GM12875 (cell line): ENCODE results near the gene MMRN2.
"Not testable (repeated sequence)": the region's sequence is repeated elsewhere in the genome, so short reads cannot be mapped to it uniquely, and the experiment has no call there.

ENCODE experiments used
- H3K4me3 ChIP-seq: one replicate; pipeline ENCODE4 v1.5.1; 2011; ENCODE audit warnings: low read depth, low read length, control low read depth
- CTCF ChIP-seq: IDR thresholded peaks from 2 replicates; pipeline ENCODE4 v1.5.1; 2011; ENCODE audit warnings: low read depth, mild to moderate bottlenecking, control low read depth, inconsistent platforms, low read length, moderate library complexity, borderline replicate concordance; ENCODE audit not compliant: insufficient read depth

MMRN2 gene

GRCh38 chr10:86952106-86952505 is 5.3 kb downstream of the MMRN2 start:
- H3K4me3 ChIP-seq = no peak overlapping the region
- TF ChIP-seq CTCF = no peak

- H3K4me3 ChIP-seq = no peak overlapping the region
- no peak for TF ChIP-seq CTCF
These were observed 6.1 kb downstream of the MMRN2 start for GRCh38 chr10:86951184-86951761.

- no peak for TF ChIP-seq CTCF
- H3K4me3 ChIP-seq = no peak overlapping the region
These were observed 7.1 kb downstream of the MMRN2 start for GRCh38 chr10:86950349-86950748.

- H3K4me3 ChIP-seq = not testable (repeated sequence)
These were observed 9.6 kb downstream of the MMRN2 start for GRCh38 chr10:86947806-86948205.

- no peak overlapping the region for H3K4me3 ChIP-seq
- TF ChIP-seq CTCF = no peak
These were observed 10.9 kb downstream of the MMRN2 start for GRCh38 chr10:86946213-86947155.

GRCh38 chr10:86945361-86946212 is 11.8 kb downstream of the MMRN2 start:
- H3K4me3 ChIP-seq = no peak overlapping the region
- no peak for TF ChIP-seq CTCF

GRCh38 chr10:86944907-86945306 is 12.5 kb downstream of the MMRN2 start:
- H3K4me3 ChIP-seq = no peak overlapping the region
- no peak for TF ChIP-seq CTCF
